Liver (tissue), 9 donors: ENCODE results near the gene AMPD3. TPM values are rescaled to one million over a fixed set of nuclear protein-coding genes. Genes with fewer than 3 reads are reported as not detected.

ENCODE experiments used
- DNase-seq: peaks from one replicate; pipeline ENCODE4 v3.0.0-alpha.2; 2017; ENCODE audit warnings: low spot score
- H3K27ac ChIP-seq, 2 donors: one replicate each; pipeline ENCODE4 v1.7.0; 2013; ENCODE audit warnings: inconsistent platforms in 2 of 2, low read length in 2 of 2, control low read depth in 1 of 2, low read depth in 1 of 2, mild to moderate bottlenecking in 1 of 2
- H3K27me3 ChIP-seq, 4 donors: one replicate each; pipeline versions ENCODE4 v1.6.1 to v1.7.0; 2013; ENCODE audit warnings: low read length in 3 of 4, inconsistent platforms in 1 of 4, mild to moderate bottlenecking in 1 of 4, moderate library complexity in 1 of 4; ENCODE audit not compliant: control insufficient read depth in 4 of 4, insufficient read depth in 4 of 4
- H3K36me3 ChIP-seq, 4 donors: one replicate each; pipeline versions ENCODE4 v1.6.1 to v1.7.0; 2013; ENCODE audit warnings: low read length in 3 of 4, mild to moderate bottlenecking in 3 of 4, low read depth in 1 of 4, moderate library complexity in 1 of 4; ENCODE audit not compliant: control insufficient read depth in 4 of 4, insufficient read depth in 3 of 4
- H3K4me1 ChIP-seq, 4 donors: one replicate each; pipeline versions ENCODE4 v1.6.1 to v1.7.0; 2013; ENCODE audit warnings: low read length in 3 of 4, mild to moderate bottlenecking in 3 of 4, moderate library complexity in 1 of 4; ENCODE audit not compliant: control insufficient read depth in 4 of 4, insufficient read depth in 4 of 4
- H3K4me3 ChIP-seq, 3 donors: one replicate each; pipeline versions ENCODE4 v1.6.1 to v1.7.0; 2013; ENCODE audit warnings: low read length in 3 of 3, control low read depth in 1 of 3, low read depth in 1 of 3, mild to moderate bottlenecking in 1 of 3
- H3K9ac ChIP-seq, 2 donors: one replicate each; pipeline ENCODE4 v1.7.0; 2013; ENCODE audit warnings: low read length in 2 of 2, mild to moderate bottlenecking in 2 of 2, moderate library complexity in 2 of 2, control low read depth in 1 of 2, low read depth in 1 of 2
- H3K9me3 ChIP-seq, 4 donors: one replicate each; pipeline versions ENCODE4 v1.6.1 to v1.7.0; 2013; ENCODE audit warnings: low read length in 3 of 4; ENCODE audit not compliant: control insufficient read depth in 4 of 4
- ATF3 ChIP-seq: IDR thresholded peaks from 2 replicates; pipeline ENCODE4 v1.6.1; 2016; ENCODE audit warnings: antibody characterized with exemption
- CTCF ChIP-seq: fragments of 150-350 bp; IDR thresholded peaks from 2 replicates; pipeline ENCODE4 v1.5.1; 2017; ENCODE audit warnings: improper control_type of control experiment, low read depth, low read length; ENCODE audit not compliant: missing input control
- EGR1 ChIP-seq, 2 donors: IDR thresholded peaks; 2 replicates each; pipeline ENCODE4 v1.6.1; 2016 to 2018; ENCODE audit warnings: antibody characterized with exemption in 2 of 2, low read depth in 2 of 2
- FOXA1 ChIP-seq: IDR thresholded peaks from 2 replicates; pipeline ENCODE4 v1.6.1; 2016; ENCODE audit warnings: antibody characterized with exemption
- FOXA2 ChIP-seq: IDR thresholded peaks from 2 replicates; pipeline ENCODE4 v1.6.1; 2016; ENCODE audit warnings: antibody characterized with exemption
- GABPA ChIP-seq, 2 donors: IDR thresholded peaks in 1 of 2; conservative IDR thresholded peaks in 1 of 2; 2 replicates each; pipeline ENCODE4 v1.6.1; 2016; ENCODE audit warnings: antibody characterized with exemption in 2 of 2, mild to moderate bottlenecking in 1 of 2, moderate library complexity in 1 of 2
- HNF4A ChIP-seq, 2 donors: conservative IDR thresholded peaks; 2 replicates each; pipeline ENCODE4 v1.6.1; 2016; ENCODE audit warnings: antibody characterized with exemption in 2 of 2, mild to moderate bottlenecking in 2 of 2
- HNF4G ChIP-seq: IDR thresholded peaks from 2 replicates; pipeline ENCODE4 v1.6.1; 2016; ENCODE audit warnings: antibody characterized with exemption
- JUND ChIP-seq, 2 donors: IDR thresholded peaks; 2 replicates each; pipeline ENCODE4 v1.6.1; 2016; ENCODE audit warnings: antibody characterized with exemption in 2 of 2
- MAX ChIP-seq: IDR thresholded peaks from 2 replicates; pipeline ENCODE4 v1.6.1; 2016; ENCODE audit warnings: antibody characterized with exemption
- NR2F2 ChIP-seq: IDR thresholded peaks from 2 replicates; pipeline ENCODE4 v1.6.1; 2016; ENCODE audit warnings: antibody characterized with exemption
- RAD21 ChIP-seq, 2 donors: IDR thresholded peaks; 2 replicates each; pipeline ENCODE4 v1.6.1; 2016; ENCODE audit warnings: antibody characterized with exemption in 2 of 2, mild to moderate bottlenecking in 2 of 2
- REST ChIP-seq: IDR thresholded peaks from 2 replicates; pipeline ENCODE4 v1.6.1; 2016; ENCODE audit warnings: antibody characterized with exemption, mild to moderate bottlenecking
- RXRA ChIP-seq, 2 donors: IDR thresholded peaks; 2 replicates each; pipeline ENCODE4 v1.6.1; 2017 to 2018; ENCODE audit warnings: antibody characterized with exemption in 2 of 2, mild to moderate bottlenecking in 1 of 2
- SP1 ChIP-seq: IDR thresholded peaks from 2 replicates; pipeline ENCODE4 v1.6.1; 2018; ENCODE audit warnings: antibody characterized with exemption, mild to moderate bottlenecking
- TAF1 ChIP-seq: conservative IDR thresholded peaks from 2 replicates; pipeline ENCODE4 v1.6.1; 2016; ENCODE audit warnings: antibody characterized with exemption, mild to moderate bottlenecking
- YY1 ChIP-seq: IDR thresholded peaks from 2 replicates; pipeline ENCODE4 v1.6.1; 2016; ENCODE audit warnings: antibody characterized with exemption, mild to moderate bottlenecking
- ZBTB33 ChIP-seq: IDR thresholded peaks from 2 replicates; pipeline ENCODE4 v1.6.1; 2016; ENCODE audit warnings: antibody characterized with exemption
- WGBS: extraction: QIAGEN DNeasy Blood & Tissue Kit; methylation state at CpG from one replicate; pipeline ENCODE4 v1.1.7; 2013; 5-methylcytosine and 5-hydroxymethylcytosine counted together
- polyA plus RNA-seq, 2 donors: library from polyadenylated mRNA; stranded (reverse) in 1 of 2; unstranded in 1 of 2; fragments of 200-250 nt in 1 of 2; fragments of >200 nt in 1 of 2; fragmentation: Nextera tagmentation in 1 of 2; extraction: Ambion mirVana in 1 of 2; gene quantifications; one replicate each; pipeline versions ENCODE4 v1.2.1 to v1.2.3, GENCODE V29; 2013 to 2015
- total RNA-seq, 2 donors: library from RNA; depleted of rRNA; stranded (reverse); fragments of >200 nt; gene quantifications; one replicate each; pipeline ENCODE4 v1.2.3, GENCODE V29; 2014
- donor health status: healthy.
- donor health status: healthy.
- donor health status: healthy.
- donor health status: healthy.
- donor health status: healthy.

Gene AMPD3
- total and polyA plus RNA-seq, 4 donors, result 0.40 to 7.4 (median 1.1) TPM

- TF ChIP-seq MAX (no peak), FOXA1 (no peak), CTCF (no peak), NR2F2 (no peak)
These were observed 69.4 kb downstream of the AMPD3 start (continued) for GRCh38 chr11:10524471-10524870.

- TF ChIP-seq RXRA (IDR thresholded peaks at IDR 0.05) (no peak), SP1 (no peak), ZBTB33 (no peak), HNF4G (no peak), EGR1 (IDR thresholded peaks at IDR 0.05; ENCODE audit: low read depth in 2 of 2) (no peak), TAF1 (no peak), HNF4A (conservative IDR thresholded peaks at IDR 0.05) (no peak), FOXA1 (no peak), REST (no peak), YY1 (no peak), GABPA (IDR thresholded peaks at IDR 0.05 in 1 of 2, conservative IDR thresholded peaks at IDR 0.05 in 1 of 2) (no peak), JUND (IDR thresholded peaks at IDR 0.05) (no peak), FOXA2 (no peak), MAX (no peak), ATF3 (no peak), NR2F2 (no peak), CTCF (no peak), RAD21 (IDR thresholded peaks at IDR 0.05) (no peak)
- H3K4me1 ChIP-seq, result no peaks in the 10 kb centered on the region
- no peaks in the 10 kb centered on the region for H3K27me3 ChIP-seq
- WGBS, result 82% methylated on average over 6 of the region's 6 CpGs
- no peak for DNase-seq
- no peaks in the 10 kb centered on the region for H3K9me3 ChIP-seq
- no peak overlapping the region for H3K9ac ChIP-seq
- no peak overlapping the region for H3K4me3 ChIP-seq
- H3K27ac ChIP-seq, result no peak overlapping the region
- H3K36me3 ChIP-seq, result peaks cover 0 to 30% (median 25%) of the 10 kb centered on the region in 4 donors
These were observed 72.2 kb downstream of the AMPD3 start for GRCh38 chr11:10526974-10527918.
